Fibroblast of skin of right biceps (primary cell): ENCODE results near the gene BMP6.

Experiments used
- DNase-seq: peaks from one replicate; pipeline ENCODE4 v3.0.0-alpha.2; 2013

Gene BMP6

DNA sequence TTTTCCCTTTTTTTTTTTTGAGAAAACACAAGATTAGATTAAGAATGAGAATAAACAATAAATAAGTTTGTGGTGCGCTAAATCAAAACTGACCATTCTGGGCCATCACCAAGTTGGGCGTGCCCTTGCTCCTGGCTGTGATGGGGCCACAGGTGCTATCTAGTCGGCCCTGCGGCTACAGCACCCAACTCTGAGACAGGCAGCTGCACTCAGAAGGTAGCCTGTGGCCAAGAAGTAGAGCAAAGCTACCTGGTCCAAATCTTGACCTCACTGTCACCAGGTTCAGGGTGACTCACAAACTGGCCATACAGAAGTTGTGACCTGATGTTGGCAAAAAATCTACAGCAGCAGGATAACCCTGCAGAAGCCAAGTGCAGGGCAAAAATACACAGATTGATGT, 181.3 kb downstream of the BMP6 start:
- DNase-seq = no peak

DNA sequence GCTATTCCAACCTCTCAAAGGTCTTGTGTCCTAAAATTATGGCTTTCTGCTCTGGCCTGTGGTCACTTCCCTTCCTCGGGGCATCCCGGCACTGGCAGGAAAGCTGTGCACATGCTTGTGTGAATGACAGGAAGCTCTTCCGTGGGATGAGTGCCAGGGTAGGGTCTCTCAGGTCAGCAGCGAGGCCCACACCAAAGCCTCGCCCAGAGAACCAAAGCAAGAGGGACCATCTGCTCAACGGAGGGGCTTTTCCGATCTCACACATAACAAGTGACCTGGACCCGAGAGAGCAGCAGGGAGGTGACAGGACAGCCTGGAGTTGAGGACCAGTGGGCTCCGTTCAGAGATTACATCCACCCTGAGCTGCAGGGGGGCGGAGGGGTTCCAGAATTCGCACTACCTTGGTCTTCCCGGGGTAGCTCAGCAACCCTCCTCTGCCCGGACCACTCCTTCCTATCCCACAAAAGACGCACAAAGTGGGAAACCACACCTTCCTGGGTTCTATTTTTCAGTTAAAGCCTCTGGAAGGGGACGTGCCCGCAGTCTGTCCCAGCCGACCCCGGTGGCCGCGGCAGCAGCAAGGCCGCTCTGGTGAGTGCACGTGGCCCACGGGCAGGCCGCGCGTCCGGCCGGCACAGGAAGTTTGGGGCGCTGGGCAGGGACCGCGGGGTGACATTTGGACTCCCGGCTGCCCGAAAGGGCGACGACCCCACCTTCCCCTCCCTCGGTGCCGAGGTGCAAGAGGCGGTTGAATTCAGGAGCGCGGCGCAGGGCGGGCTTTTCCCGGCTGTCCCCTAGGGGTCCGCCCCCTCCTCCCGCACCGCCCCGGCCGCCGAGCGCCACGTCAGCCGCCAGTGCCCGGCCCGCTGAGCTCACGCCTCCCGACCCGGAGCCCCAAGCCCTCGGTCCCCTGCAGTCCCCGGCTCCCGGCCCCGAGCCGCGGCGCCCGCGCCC, 183.7 kb downstream of the BMP6 start:
- DNase-seq = peak; percentile 65

DNA sequence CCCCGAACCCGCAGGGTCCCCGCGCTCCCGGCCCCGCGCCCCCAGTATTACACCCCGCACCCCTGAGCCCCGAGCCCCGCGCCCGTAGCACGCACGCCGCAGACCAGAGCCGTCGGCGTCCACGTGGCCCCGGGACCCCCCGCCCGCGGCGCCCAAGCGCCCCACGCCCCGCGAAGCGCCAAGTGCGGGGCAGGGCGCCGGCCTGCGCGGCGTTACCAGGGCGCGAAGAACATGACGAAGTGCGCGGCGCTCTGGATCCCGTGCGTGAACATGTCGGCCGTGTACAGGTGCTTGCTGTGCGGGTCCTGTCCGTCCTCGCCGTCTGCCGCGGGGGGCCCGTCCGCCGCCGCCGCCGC, 184.4 kb downstream of the BMP6 start:
- no peak for DNase-seq

DNA sequence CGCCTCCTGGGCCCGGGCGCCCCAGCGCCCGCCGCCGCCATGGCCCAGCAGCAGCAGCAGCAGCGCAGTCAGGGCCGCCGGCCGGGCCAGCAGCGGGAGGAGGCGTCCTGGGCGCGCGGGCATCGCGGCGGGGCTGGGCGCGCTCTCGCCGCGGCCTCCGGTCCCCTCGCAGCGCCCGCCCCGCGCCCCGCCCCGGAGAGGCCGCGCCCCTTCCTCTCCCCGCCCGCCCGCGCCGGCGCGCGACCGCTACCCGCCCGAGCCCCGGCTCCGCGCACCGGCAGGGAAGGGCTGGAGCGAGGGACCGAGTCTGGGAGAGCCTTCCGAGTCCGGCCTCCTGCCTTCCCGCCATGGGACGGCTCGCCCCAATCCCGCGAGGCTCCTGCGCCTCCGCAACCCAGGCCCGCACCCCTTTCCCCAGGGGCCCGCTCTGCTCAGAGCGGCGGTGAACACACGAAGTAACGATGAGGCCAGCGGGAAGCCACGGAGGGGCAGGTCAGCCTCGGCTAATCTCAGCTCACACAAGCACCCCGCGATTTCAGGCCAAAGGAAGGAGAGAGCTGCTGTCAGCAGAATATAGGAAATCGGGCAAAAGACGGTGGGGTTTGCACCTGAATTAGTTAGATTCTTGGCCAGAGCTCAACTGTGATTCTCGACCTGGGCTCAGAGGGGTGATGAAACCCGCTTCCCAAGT, 184.9 kb downstream of the BMP6 start, which contains the start of gene TXNDC5:
TSS of gene TXNDC5 (minus strand) at position 135 of the 691 bp plus-strand sequence. CDS start at position 123, 12 bp downstream.
- peak; percentile 79 for DNase-seq

DNA sequence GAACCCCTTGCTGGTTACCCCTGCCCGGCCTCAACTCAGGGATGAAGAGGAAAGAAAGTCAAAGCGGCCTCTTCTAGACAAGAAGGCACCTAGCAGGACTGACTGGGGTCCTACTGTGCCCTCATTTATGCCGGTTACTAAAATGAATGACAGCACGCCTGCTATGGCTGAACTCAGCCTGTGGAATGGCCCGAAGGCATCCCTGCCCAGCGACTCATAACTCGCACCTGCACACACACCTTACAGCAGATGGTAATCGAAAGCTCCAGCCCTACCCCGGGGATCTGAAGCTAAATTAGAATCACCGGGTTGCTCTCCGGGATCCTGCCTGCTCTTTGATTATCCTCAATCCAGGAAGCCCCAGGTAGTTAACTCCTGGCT, 185.4 kb downstream of the BMP6 start:
- DNase-seq = no peak

DNA sequence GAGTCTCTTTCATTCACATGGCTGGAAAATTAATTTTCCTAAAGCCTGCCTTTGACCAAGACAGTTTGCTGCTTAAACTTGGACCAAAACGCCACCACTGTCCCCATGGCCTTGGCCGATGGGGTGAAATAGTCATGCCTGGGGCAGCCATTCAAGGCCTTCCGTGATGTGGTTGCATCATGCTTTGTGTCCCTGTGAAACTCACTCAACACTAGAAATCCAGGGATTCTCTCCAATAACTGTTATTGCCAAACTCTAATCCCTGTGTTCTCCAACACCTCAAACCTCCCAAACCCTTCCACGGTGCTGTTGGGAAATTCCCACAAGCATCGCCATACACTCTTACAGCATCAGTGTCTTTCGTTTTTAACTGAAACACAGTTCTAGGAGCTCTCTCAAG, 186.1 kb downstream of the BMP6 start:
- DNase-seq = no peak

DNA sequence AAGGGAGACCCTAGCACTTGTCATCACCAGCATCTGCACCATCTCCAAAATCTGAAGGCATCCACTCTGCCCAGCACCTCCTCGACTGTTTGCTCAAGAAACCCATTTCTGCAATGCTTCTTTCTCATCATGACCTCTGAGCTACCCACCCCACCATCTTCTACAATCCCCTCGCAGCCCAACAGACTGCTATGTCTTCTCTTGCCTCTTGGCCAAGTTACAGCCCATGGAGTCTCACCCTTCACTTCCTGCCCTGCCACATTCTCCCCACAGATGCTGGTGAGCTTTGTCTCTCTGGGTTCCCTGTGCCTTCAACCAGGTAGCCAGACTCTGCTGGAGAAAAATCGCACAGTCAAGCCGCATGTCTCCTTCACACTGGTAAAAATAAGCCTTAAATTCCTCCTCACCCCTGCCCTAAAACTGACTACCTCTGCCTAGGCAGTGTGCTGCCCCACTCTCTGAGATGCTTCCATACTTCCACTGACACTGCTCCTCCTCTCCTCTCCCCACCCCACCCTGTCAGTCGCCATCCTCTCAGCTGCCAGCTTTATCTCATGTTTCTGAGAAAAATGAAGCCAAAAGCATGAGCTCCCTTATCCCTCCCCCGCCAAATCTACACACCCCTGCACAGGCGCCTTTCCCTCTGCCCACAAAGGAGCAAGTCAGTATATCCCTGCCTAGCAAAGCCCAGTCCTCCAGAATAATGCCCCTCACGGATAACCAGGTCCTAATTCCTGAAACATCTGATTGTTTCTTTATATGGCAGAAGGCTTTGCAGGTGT, 187.0 kb downstream of the BMP6 start:
- no peak for DNase-seq

DNA sequence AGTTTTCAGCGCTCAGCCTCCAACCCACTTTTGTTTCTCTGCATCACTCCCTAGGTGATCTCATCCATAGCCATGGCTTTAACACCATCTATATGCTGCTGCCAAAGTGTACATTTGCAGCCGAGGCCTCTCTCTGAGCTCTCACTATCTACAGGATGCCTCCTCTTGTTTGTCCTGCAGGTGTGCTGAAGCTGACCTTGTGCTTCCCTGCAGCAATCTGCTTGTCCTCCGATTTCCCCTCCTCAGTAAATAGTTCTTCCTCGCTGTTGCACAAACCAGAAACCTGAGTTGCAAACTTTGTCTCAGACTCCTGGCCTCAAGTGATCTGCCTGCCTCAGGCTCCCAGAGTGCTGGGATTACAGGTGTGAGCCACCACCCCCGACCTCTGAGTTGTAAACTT, 188.4 kb downstream of the BMP6 start:
- DNase-seq = no peak

DNA sequence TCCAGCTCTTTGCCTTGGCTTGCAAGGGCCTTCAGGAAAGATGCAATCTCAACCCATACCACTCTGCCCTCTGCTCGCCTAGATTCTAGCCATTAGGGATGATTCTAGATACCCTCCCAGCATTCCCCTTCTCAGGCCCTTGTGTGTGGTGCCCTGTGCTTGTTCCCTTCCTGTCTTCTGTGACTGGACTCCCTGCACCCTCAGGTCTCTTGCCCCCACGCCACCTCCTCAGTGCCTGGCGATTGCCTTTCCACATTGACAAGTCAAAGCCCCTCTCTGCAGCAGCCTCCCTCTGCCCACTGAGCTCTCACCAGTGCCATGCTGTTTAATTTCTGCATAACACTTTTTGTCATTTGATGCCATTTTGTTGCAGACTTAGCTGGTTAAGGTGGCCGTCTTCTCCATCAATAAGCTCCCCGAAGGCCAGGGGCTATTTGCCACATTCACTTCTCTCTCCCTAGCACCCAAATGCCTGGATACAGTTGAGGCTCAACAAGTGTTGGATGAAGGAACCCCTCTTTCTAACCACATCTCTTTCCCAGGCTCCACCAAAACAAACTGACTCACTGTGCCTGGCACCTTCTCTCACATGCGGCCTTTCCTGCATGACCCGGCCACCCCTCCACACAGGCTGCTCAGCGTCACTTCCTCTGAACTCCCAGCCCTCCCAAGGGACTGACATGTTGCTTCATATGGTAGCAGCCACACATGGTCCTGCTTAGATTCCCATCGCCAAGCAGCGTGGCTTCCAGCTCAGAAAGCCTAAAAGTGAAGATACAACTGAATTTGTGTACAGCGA, 189.3 kb downstream of the BMP6 start:
- DNase-seq = peak; percentile 91

DNA sequence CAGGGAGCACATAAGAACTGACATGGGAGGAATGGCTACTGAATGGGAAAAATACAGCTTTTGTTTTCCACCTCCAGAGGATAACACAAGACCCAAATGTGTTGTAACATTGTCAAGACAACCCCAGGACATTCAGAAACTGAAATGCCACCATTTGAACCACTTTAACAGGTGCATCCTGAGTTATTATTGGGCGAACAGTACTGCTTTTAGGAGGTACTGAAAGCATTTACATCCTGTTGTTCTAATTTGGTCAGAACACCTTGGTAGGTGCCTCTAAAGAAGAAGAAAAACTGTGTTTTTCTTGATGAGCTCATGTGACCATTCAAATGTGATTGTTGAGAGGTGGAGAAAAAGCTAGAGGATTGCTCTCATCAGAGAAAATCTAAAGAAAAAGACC, 191.1 kb downstream of the BMP6 start:
- DNase-seq = no peak

DNA sequence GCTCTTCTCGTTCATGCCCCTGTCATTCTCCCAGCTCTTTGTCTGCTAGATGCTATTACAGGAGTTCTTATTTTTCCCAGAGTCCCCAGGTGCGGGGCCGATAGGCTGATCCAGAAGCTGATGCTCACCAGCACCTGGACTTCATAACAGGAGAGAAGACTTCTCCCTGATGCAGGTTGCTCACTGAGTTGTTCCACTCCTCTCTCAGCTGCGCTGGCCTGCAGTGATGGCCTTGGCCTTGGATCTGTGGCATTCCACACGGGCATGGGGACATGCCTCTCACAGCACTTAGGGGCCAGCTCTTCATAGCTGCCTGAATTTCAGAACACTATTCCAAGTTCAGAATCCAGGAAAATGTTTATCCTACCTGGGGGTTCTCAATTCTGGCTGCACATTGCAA, 191.8 kb downstream of the BMP6 start:
- no peak for DNase-seq

DNA sequence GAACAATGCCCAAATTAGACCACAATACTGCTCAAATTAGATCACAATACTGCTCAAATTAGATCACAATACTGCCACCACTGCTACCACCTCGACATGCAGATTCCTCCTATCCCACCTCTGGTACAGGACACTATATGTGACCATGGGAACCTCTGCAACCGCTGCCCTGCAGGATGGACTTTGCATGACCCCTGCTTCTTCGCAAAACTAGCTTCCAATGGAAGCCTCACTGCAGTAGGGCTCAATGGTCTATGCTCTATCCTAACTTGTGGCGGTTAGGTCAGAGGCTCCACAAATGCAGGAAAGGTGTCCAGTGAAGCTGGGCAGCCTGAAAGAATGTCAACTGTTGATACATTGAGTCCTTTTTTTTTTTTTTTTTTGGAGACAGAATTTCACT, 192.5 kb downstream of the BMP6 start:
- no peak for DNase-seq

DNA sequence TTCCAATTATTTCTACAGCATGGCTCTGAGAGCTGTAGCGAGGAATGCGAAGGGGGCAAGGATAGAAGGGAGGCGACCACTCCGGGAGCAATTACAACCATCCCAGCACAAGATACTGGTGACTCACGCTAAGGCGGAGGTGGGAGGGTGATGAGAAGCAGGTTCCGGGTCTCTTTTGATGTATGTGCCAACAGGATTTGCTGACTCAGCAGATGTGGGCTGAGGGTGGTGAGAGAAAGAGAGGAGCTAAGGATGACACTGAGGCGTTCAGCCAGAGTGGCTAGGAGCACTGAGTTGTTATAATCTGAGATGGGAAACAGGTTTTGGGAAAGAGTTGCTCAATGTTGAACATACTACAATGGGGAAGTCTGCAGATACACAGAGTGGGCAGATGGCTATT, 194.0 kb downstream of the BMP6 start:
- peak; percentile 78 for DNase-seq

DNA sequence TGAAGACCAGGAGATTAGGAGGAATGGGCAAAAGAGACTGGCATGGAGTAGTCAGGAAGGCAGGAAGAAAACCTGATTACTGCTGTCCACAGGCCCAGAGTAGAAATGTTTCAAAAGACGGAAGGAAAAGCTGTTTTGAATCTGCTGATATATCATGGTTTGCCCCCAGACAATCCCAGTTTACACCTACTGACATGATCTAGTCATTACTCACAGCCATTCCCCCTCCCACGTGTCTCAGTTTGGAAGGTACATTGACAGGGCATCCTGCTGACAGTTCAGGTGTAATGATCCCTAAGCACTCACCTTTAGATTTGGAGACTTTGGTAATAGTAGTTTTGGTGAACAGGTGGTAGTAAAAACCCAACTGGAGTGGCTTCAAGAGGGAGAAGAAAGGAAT, 194.5 kb downstream of the BMP6 start:
- DNase-seq = no peak

DNA sequence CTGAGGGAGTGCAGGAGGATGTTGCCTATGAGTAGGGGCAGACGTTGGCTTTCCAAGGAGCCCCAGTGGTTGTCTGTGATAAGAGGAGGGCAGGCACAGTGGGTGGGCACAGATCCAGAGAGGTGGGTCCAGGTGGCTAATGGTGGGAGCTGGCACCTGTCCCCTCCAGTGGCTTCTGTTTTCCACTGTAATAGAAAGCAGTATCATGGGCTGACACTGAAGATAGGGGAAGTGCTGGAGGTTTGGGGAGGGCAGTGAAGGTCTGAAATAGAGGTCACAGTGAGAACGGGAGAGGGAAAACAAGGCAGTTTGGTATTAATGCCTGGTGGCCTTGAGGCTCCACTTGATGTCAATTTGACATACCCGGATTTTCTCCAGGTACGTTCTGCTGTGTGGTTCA, 195.1 kb downstream of the BMP6 start:
- no peak for DNase-seq

DNA sequence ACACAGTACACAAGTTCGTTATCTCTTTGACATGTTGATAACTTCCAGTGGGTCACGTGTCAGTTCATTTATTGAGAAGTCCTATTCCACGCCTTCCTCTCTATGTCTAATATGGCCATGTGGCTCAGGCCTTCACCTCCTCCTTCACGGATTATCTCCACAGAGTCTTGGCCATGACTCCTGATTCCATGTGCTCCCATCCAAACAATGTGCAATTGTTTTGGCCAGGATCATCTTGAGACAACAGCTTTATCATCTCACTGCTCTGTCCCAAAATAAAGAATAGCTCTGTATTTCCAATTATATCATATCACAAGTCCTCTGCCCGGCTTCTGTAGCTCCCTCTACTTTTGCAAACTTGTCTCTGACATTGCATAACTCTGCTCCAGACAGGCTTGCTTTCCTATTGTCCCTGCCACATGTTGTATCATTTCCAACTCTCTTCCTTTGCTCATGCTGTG, 195.8 kb downstream of the BMP6 start:
- no peak for DNase-seq

DNA sequence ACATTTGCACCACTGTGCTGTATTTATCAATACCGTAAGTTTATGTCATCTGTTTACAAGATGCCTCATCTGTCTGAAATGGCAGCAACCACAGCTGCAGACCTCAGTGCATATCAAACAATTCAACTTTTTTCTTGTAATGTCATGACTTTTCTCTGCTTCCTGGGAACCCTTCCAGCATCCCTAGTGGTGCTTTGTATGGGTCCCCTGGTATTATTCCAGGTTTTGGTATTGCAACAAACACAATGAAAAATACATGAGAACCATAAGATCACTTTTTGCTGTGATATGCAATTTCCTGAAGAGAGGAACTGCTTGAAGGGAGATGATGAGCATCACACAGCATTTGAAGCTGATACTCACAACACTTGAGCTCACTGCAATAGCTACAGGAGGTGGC, 196.7 kb downstream of the BMP6 start:
- DNase-seq = no peak

DNA sequence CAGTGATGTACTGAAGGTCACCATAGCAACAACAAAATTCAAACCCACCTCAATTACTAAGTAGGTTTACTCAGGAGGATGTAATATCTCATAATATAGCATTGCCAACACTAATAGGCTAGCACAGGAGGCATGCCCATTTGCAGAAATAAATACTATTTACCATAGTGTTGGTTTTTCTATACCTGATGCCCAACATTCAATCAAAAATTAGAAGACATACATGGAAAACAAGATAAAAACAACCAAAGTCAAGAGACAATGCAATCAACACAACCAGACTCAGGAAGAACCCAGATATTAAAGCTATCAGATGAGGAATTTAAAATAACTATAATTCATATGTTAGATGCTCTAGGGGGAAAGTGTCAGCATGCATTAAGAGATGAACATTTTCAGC, 199.0 kb downstream of the BMP6 start:
- no peak for DNase-seq
